22Rv1 (cell line): ENCODE measurements around the gene GEMIN4.

ENCODE experiments used
- ZFX ChIP-seq: fragments of 450-650 bp; IDR thresholded peaks from 2 replicates; pipeline ENCODE4 v1.6.1; 2017; ENCODE audit warnings: antibody characterized with exemption, borderline replicate concordance
- TF ChIP-seq, protein P1 (sequence below): fragments of 450-650 bp; IDR thresholded peaks from 2 replicates; pipeline ENCODE4 v1.5.1; 2017; ENCODE audit warnings: mild to moderate bottlenecking

DNA sequence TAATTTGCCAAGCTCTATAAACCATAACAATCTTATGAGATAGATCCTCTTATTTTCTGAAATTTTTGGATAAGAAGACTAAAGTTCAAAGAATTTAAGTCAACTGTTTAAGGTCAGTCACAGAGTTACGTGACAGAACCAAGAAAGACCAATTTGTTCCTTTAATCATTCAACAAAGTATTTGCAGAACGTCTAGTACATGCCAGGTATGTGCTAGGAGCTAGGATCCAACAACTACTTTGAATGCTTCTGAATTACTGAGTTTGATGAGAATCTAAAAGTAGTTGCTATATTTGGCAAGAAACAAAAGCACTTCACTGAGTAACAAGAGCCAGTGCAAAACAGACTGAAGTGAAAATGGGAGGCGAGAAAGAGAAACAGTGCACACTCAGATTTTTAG lies 15.0 kb upstream of the GEMIN4 start:
- TF ChIP-seq, protein P1, sequence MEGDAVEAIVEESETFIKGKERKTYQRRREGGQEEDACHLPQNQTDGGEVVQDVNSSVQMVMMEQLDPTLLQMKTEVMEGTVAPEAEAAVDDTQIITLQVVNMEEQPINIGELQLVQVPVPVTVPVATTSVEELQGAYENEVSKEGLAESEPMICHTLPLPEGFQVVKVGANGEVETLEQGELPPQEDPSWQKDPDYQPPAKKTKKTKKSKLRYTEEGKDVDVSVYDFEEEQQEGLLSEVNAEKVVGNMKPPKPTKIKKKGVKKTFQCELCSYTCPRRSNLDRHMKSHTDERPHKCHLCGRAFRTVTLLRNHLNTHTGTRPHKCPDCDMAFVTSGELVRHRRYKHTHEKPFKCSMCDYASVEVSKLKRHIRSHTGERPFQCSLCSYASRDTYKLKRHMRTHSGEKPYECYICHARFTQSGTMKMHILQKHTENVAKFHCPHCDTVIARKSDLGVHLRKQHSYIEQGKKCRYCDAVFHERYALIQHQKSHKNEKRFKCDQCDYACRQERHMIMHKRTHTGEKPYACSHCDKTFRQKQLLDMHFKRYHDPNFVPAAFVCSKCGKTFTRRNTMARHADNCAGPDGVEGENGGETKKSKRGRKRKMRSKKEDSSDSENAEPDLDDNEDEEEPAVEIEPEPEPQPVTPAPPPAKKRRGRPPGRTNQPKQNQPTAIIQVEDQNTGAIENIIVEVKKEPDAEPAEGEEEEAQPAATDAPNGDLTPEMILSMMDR = no peak
- no peak for TF ChIP-seq ZFX
